Activated gamma-delta T cell (primary cell): ENCODE measurements around the gene CCZ1.
"Not testable (repeated sequence)": the region's sequence is repeated elsewhere in the genome, so short reads cannot be mapped to it uniquely, and the experiment has no call there.

ENCODE experiments used
- DNase-seq: peaks from one replicate; lab custom pipeline; 2025; lab: John Stamatoyannopoulos, UW
- total RNA-seq, 2 donors: gene quantifications; one replicate each; lab custom pipeline; 2026; lab: John Stamatoyannopoulos, UW

CCZ1 gene
- total RNA-seq = 26.6 to 31.4 reads per million in 2 donors

- not testable (repeated sequence) for DNase-seq
Observed at GRCh38 chr7:5898480-5899224, at the start of gene CCZ1. Gene CCZ1, plus strand, starts transcription at chr7:5898733. Its CDS starts 67 bp downstream, at chr7:5898800.

GRCh38 chr7:5850944-5851343 is 47.6 kb upstream of the CCZ1 start:
- no peak for DNase-seq

GRCh38 chr7:5854738-5855137 is 43.8 kb upstream of the CCZ1 start:
- no peak for DNase-seq

GRCh38 chr7:5857041-5857575 is 41.4 kb upstream of the CCZ1 start:
- not testable (repeated sequence) for DNase-seq

- not testable (repeated sequence) for DNase-seq
Observed at GRCh38 chr7:5858494-5858893, 40.0 kb upstream of the CCZ1 start.

- not testable (repeated sequence) for DNase-seq
Observed at GRCh38 chr7:5861281-5861680, 37.3 kb upstream of the CCZ1 start.

- DNase-seq = not testable (repeated sequence)
Observed at GRCh38 chr7:5862753-5863366, 35.7 kb upstream of the CCZ1 start.

- not testable (repeated sequence) for DNase-seq
Observed at GRCh38 chr7:5865279-5865931, 33.1 kb upstream of the CCZ1 start.

GRCh38 chr7:5867060-5867459 is 31.5 kb upstream of the CCZ1 start:
- no peak for DNase-seq

GRCh38 chr7:5868928-5869341 is 29.6 kb upstream of the CCZ1 start:
- DNase-seq = not testable (repeated sequence)

GRCh38 chr7:5869691-5870090 is 28.8 kb upstream of the CCZ1 start:
- no peak for DNase-seq

GRCh38 chr7:5870311-5870710 is 28.2 kb upstream of the CCZ1 start:
- no peak for DNase-seq

GRCh38 chr7:5872326-5872725 is 26.2 kb upstream of the CCZ1 start:
- no peak for DNase-seq

- not testable (repeated sequence) for DNase-seq
Observed at GRCh38 chr7:5879591-5879990, 18.9 kb upstream of the CCZ1 start.

- DNase-seq = not testable (repeated sequence)
Observed at GRCh38 chr7:5880106-5880505, 18.4 kb upstream of the CCZ1 start.

GRCh38 chr7:5884431-5884830 is 14.1 kb upstream of the CCZ1 start:
- DNase-seq = not testable (repeated sequence)

GRCh38 chr7:5888021-5888420 is 10.5 kb upstream of the CCZ1 start:
- DNase-seq = not testable (repeated sequence)

GRCh38 chr7:5890244-5890643 is 8.3 kb upstream of the CCZ1 start:
- not testable (repeated sequence) for DNase-seq

- no peak for DNase-seq
Observed at GRCh38 chr7:5892498-5892897, 6.0 kb upstream of the CCZ1 start.

- not testable (repeated sequence) for DNase-seq
Observed at GRCh38 chr7:5897369-5897919, 1.1 kb upstream of the CCZ1 start.

- not testable (repeated sequence) for DNase-seq
Observed at GRCh38 chr7:5903002-5903401, 4.5 kb downstream of the CCZ1 start.

GRCh38 chr7:5904726-5905125 is 6.2 kb downstream of the CCZ1 start:
- DNase-seq = not testable (repeated sequence)
